GM20431 (cell line): ENCODE results near the gene ACTN1.
"Not testable (repeated sequence)": the region's sequence is repeated elsewhere in the genome, so short reads cannot be mapped to it uniquely, and the experiment has no call there.

ENCODE experiments used
- in situ Hi-C: fragments of 300-500 bp; cut with MseI, MboI; formaldehyde crosslinking; loops from one replicate; pipeline ENCODE4 v1.15.0; 2020; ENCODE audit warnings: low sequenced_read_pairs; ENCODE audit not compliant: unreplicated experiment

Gene ACTN1

GRCh38 chr14:68878908-68879307 lies 100.2 kb downstream of the ACTN1 start:
- in situ Hi-C loops, result no loop called here

- in situ Hi-C loops, result no loop called here
Measured at GRCh38 chr14:68877993-68878575, 101.0 kb downstream of the ACTN1 start.

GRCh38 chr14:68876976-68877375 lies 102.1 kb downstream of the ACTN1 start:
- in situ Hi-C loops, result no loop called here

GRCh38 chr14:68874746-68875155 lies 104.4 kb downstream of the ACTN1 start:
- in situ Hi-C loops, result no loop called here

- in situ Hi-C loops, result no loop called here
Measured at GRCh38 chr14:68873376-68873775, 105.7 kb downstream of the ACTN1 start.

- in situ Hi-C loops, result no loop called here
Measured at GRCh38 chr14:68871392-68871791, 107.7 kb downstream of the ACTN1 start.

- in situ Hi-C loops, result no loop called here
Measured at GRCh38 chr14:68866991-68867533, 112.0 kb downstream of the ACTN1 start.

GRCh38 chr14:68865542-68865941 lies 113.6 kb downstream of the ACTN1 start:
- in situ Hi-C loops, result no loop called here

GRCh38 chr14:68864361-68864750 lies 114.7 kb downstream of the ACTN1 start:
- in situ Hi-C loops, result no loop called here

GRCh38 chr14:68863610-68864360 lies 115.3 kb downstream of the ACTN1 start:
- in situ Hi-C loops, result no loop called here

GRCh38 chr14:68862954-68863594 lies 116.0 kb downstream of the ACTN1 start:
- in situ Hi-C loops, result no loop called here

- in situ Hi-C loops, result no loop called here
Measured at GRCh38 chr14:68860771-68861170, 118.3 kb downstream of the ACTN1 start.

- in situ Hi-C loops, result no loop called here
Measured at GRCh38 chr14:68857516-68858070, 121.5 kb downstream of the ACTN1 start.

GRCh38 chr14:68856572-68856971 lies 122.5 kb downstream of the ACTN1 start:
- in situ Hi-C loops, result no loop called here

GRCh38 chr14:68854421-68854820 lies 124.7 kb downstream of the ACTN1 start:
- in situ Hi-C loops, result no loop called here

GRCh38 chr14:68853749-68854148 lies 125.4 kb downstream of the ACTN1 start:
- in situ Hi-C loops, result no loop called here

GRCh38 chr14:68852493-68852892 lies 126.6 kb downstream of the ACTN1 start:
- in situ Hi-C loops, result not testable (repeated sequence)

GRCh38 chr14:68851078-68851477 lies 128.0 kb downstream of the ACTN1 start:
- in situ Hi-C loops, result no loop called here

- in situ Hi-C loops, result no loop called here
Measured at GRCh38 chr14:68849416-68849815, 129.7 kb downstream of the ACTN1 start.

- in situ Hi-C loops, result no loop called here
Measured at GRCh38 chr14:68848253-68848652, 130.8 kb downstream of the ACTN1 start.

GRCh38 chr14:68847640-68848039 lies 131.5 kb downstream of the ACTN1 start:
- in situ Hi-C loops, result not testable (repeated sequence)
